MM.1S (cell line): ENCODE data around the gene KCNJ15.

Experiments
- EZH2phosphoT487 ChIP-seq: fragments of 300-600 bp; sonication (generic); IDR thresholded peaks from 2 replicates; pipeline ENCODE4 v1.6.1; 2018; ENCODE audit warnings: antibody characterized with exemption, low read length
- TF ChIP-seq, protein P1 (sequence below): fragments of 300-600 bp; sonication (generic); IDR thresholded peaks from 2 replicates; pipeline ENCODE4 v1.5.1; 2016; ENCODE audit warnings: antibody characterized with exemption, low read length, mixed read lengths

DNA sequence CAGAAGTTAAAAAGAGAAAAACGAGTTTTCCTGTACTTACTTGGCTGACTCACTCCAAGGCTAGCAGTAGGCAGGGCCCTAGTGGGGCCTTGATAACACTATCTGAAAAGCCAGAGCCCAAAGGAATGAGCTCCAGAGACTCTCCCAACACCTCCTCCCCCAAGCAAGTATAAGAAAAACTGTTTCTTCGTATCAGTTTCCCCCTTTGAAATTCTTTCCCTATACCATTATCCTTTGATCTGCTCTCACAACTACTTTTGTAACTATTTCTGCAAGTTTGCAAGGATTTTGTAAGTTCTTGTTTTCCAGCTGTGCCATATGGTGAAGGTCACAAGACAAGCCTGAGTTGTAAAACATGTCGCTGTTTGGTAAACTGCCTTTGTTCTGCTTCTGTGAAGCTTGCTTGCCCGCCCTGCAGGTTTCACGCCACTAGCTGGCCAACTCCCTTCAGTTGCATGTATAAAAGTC is 36.5 kb upstream of the KCNJ15 start:
- TF ChIP-seq, protein P1, sequence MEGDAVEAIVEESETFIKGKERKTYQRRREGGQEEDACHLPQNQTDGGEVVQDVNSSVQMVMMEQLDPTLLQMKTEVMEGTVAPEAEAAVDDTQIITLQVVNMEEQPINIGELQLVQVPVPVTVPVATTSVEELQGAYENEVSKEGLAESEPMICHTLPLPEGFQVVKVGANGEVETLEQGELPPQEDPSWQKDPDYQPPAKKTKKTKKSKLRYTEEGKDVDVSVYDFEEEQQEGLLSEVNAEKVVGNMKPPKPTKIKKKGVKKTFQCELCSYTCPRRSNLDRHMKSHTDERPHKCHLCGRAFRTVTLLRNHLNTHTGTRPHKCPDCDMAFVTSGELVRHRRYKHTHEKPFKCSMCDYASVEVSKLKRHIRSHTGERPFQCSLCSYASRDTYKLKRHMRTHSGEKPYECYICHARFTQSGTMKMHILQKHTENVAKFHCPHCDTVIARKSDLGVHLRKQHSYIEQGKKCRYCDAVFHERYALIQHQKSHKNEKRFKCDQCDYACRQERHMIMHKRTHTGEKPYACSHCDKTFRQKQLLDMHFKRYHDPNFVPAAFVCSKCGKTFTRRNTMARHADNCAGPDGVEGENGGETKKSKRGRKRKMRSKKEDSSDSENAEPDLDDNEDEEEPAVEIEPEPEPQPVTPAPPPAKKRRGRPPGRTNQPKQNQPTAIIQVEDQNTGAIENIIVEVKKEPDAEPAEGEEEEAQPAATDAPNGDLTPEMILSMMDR, result no peak
- no peak for TF ChIP-seq EZH2phosphoT487
